ENCODE data around the gene AAK1.
"Not testable (repeated sequence)": the region's sequence is repeated elsewhere in the genome, so short reads cannot be mapped to it uniquely, and the experiment has no call there.

Gene AAK1

GRCh38 chr2:69436938-69437750, 206.4 kb downstream of the AAK1 start, which contains the start of gene NFU1:
Gene NFU1 (minus strand): TSS chr2:69437435. CDS start chr2:69437422, 13 bp downstream.
- peak; percentile 74 for DNase-seq

- no peak for DNase-seq
Observed at GRCh38 chr2:69436596-69436937, 207.0 kb downstream of the AAK1 start.

GRCh38 chr2:69434753-69435152, 208.8 kb downstream of the AAK1 start:
- DNase-seq = no peak

- no peak for DNase-seq
Observed at GRCh38 chr2:69429491-69430183, 213.9 kb downstream of the AAK1 start.

GRCh38 chr2:69428981-69429380, 214.6 kb downstream of the AAK1 start:
- DNase-seq = no peak

GRCh38 chr2:69424419-69424818, 219.1 kb downstream of the AAK1 start:
- DNase-seq = no peak

GRCh38 chr2:69422198-69422597, 221.3 kb downstream of the AAK1 start:
- DNase-seq = no peak

GRCh38 chr2:69419111-69419510, 224.4 kb downstream of the AAK1 start:
- not testable (repeated sequence) for DNase-seq

- no peak for DNase-seq
Observed at GRCh38 chr2:69416147-69416546, 227.4 kb downstream of the AAK1 start.
